LHCN-M2 (cell line): Measurements from ENCODE around the gene RAP1GAP. TPM values are rescaled to one million over a fixed set of nuclear protein-coding genes. Genes with fewer than 3 reads are reported as not detected.
"Not testable (repeated sequence)": the region's sequence is repeated elsewhere in the genome, so short reads cannot be mapped to it uniquely, and the experiment has no call there.

Source experiments
- DNase-seq: peaks from one replicate; pipeline ENCODE4 v3.0.0-alpha.2; 2012; ENCODE audit warnings: low read depth
- total RNA-seq: library from RNA; depleted of rRNA; stranded (reverse); fragments of >200 nt; gene quantifications from 2 replicates; pipeline ENCODE4 v1.2.3, GENCODE V29; 2014

RAP1GAP gene
- total RNA-seq, 1 experiment from 2014 or later, result 0.06 TPM

DNA sequence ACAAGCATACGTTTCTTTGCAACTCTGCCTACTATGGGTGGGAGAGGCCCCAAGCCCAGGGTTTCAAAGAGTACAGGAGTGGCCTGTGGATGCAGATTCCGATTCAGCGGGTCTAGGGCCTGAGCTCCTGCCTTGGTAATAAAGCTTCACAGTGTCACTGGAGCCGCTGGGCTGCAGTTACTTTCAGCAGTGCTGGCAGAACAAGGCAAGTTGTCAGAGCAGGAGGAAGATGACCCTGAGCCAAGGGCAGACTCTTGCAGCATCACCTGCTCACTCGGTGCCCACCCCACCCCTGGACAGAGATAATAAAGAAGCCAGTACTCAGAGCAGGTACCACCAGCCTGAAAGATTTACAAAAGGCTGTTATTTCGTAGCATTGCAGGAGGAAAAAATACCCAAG lies 8.0 kb upstream of the RAP1GAP start:
- DNase-seq, result no peak

DNA sequence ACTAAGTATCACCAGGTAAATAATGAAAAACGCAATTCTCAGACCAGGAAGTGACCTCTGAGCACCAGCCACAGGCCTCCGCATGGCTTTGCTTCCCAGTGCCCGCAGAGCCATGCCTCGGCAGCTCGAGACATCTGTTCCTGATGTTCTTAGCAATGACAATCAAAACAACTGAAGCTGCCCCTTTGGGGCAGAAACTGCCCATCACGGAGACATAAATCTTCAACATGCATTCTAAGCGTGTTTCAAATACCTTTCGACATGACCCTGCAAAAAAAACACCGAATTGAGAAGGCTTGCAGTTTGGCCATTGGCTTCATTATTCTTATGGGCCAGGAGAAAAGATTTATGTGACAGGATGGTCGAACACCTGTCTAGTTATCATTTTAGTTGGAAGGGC lies 5.8 kb upstream of the RAP1GAP start:
- DNase-seq, result peak; percentile 25

DNA sequence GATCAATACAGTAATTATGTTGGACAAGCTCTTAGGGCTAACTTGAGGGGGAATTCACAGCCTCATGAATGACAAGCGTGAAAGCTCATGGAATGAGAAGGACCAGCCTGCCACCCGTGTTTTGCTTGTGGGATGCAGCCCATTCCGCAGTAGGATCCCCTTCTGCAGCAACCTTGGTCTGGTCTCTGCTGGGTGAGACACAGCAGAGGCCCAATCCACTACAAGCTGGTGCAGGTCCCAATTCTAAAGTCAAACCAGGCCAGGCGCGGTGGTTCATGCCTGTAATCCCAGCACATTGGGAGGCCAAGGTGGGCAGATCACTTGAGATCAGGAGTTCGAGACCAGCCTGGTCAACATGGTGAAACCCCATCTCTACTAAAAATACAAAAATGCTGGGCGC lies 4.7 kb upstream of the RAP1GAP start:
- DNase-seq, result not testable (repeated sequence)

DNA sequence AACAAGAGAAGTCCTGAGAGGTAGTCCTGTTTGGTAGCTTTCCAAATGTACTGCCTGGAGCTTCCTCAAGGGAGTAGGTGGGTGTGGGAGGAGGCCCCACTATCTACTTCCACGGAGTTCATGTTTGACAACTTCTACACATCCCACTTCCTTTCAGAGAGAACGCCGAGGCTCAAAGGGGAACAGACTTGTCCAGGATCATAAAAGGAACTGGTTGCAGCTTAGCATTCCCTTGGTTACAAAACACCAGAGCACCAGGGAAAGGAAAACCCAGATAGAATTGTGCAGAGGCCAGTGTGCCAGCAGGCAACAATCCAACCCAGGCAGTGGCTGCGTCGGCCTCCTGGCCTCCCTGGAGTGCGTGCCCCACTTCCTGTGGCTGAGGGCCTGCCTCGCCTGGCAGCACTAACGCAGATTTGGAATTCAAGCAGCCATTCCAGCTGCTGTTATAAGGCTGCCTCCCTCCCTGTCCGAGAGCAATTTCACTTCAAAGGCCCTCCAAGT lies 4.2 kb upstream of the RAP1GAP start:
- peak; percentile 28 for DNase-seq

DNA sequence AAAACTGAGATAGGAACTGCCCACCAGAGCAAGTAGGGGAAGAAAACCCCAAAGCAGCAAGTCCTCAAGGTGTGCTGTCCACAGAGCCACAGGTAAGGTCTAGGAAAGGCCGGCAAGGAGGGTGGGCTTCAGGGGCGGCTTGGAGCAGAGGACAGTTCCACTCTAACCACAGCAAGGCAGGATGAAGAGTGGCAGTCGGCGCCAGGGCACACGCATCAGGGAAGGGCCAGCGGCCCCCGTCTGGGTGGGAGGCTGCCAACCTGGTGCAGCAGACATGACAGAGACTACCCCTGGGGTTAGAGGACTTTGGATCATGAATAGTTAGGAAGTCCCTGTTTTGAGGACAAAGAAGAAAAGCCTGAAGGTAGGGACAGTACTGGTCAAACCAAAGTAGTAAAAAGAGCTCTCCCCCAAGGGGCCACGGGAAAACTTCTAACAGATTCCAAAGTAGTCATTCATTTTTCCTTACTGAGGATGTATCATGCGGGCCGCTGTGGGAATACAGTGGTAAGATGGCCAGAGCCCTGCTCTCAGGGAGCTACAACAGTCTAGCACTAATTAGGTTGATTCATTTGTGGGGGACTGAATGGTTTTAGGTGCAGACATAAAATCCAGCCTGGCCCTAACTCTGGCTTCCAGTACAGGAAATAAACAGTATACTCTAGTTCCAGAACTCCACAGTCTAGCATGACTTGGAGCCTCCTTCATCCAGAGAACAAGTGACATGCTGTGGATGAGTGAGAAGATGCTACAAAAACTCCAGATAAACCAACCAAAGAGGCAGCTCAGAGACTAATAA lies 3.5 kb upstream of the RAP1GAP start:
- DNase-seq, result peak; percentile 26

DNA sequence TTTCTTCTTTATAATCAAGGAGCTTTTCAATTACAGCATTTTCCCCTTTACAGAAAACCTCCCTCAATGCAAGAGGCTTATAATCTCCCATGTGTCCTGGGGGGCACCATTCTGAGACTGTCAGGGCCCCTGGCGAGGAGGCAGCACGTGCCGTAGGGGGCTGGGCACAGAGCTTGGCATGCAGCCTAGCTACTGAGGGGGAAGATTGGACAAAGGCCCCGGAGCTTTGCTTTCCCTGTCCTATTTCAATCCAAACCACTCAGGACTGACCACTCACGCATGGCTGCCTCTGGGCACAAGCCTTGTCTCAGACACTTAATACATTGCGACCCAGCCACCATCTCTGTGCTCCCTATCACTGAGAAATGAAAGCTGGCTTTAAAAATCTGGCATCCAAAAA lies 2.8 kb upstream of the RAP1GAP start:
- DNase-seq, result no peak

DNA sequence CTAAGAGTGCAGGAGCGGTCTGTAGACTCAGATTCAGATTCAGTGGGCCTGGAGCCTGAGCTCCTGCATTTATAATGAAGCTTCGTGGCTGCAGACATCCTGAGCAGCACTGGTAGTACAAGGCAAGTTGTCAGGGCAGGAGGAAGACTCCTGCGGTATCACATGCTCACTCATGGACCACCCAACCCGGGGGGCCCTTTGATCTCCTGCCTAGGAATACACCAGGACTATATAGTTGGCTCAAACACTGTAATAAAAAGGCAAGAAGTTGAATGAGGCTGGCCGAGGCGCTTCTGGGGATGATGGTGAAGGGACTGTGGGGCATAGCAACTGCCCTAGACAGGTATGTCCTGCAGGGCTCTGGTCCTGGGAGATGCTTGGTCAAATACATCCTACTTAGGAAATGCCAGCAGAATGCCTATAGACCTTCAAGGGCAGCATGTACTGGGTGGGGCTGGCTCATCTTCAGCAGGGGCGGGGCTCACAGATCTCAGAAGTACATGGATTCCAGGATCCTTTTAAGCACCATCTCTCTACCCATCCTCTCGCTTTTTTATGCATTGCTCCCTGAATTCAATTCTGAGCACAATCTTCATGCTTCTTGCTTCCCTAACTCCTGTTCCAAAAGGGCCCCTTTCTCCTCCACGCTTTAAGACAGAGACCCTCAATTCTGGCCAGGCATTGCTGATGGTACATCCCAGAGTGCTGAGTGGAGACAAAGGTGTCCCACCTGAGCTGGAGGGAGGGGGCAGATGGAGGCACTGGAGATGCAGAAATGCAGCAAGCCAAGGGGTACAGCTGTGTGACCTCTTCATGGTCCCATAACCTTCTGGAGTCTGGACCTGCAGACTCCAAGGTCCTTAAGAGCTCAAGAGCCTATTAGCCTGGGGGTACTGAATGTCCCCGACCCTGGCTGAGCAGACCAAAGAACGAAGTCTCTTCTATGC lies 2.1 kb upstream of the RAP1GAP start:
- DNase-seq, result no peak

DNA sequence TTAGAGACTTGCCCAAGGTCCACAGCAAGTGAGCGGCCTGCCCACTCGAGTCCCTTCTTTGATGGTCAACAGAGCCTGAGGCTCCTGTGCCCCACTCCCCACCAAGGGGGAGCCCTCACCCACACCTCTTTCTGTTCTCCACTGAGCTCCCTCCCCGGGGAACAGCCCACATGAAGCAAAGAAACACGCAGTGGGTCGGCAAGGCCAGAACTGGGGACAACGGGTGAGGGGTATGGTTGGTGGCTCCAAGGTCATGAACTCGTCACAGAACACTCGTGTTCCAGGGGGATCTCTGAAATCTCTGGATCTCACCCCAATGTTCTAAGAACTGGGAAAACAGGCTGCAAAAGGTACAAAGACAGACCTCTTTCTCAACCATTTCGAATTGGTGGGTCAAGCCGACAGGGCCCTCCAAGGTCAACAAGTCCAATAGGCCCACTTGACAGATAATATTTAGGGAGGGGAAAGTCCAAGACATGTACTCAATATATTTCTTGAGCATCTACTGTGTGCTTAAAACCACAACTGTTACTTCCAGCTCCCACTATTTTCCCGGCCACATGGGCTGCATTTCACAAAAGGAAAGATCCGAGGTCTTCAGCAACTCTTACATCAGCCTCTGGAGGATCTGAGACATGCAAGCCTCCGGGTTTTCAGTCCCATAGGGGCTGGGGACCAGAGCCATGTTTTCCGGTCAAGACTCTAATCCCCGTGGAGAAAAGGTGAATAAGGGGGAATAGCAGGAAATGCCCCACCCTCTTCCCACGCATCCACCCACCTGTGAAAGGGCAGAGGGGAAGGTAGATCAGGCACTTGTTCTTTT lies 1.1 kb upstream of the RAP1GAP start:
- DNase-seq, result no peak

DNA sequence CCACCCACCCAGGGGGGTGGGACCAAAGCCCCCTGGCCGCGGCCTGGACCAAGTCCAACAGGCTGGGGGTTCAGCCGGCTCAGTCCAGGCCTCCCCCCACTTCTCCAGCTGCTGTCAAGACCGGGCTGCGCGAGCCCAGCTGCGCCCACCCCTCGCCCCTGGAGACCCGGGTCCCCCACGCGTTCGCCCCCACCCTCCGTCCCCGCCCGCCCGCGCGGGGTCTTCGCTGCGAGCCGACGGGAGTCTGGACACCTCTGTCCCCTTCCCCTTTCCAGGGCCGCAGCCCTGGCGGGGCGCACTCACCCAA lies 253 bp downstream of the RAP1GAP start:
- no peak for DNase-seq

DNA sequence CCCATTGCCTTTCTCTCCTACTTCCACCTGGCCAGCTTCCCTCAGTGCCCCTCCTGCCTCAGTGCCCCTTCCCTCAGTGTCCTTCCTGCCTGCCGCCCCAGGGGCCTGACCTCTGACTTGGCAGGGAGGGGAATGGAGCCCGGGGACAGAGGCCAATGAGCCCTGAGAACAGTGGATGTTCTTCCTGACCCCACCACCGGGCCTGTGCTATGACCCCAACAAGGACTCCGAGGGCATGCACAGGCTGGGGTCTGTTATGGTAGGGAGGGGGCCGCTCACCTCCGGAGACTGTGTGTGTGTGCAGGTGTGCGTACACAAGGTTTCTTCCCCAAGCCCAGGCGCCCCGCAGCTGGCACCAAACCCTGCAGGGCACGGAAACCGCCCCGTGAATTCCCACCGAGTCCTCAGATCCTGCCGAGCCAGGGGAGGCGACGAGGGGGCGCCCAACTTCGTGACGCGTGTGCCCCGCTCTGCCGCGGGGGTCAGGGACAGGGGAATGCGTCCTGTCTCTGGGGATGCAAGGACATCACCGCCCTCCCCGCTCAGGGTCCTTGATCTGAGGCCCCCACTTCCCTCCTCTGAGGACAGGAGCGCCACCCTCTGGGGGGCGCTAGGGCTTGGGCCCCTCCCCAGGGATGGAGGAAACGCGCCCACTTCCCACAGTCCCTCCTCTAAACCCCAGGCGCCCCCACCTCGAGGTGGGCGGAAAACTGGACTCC lies 766 bp downstream of the RAP1GAP start:
- no peak for DNase-seq

DNA sequence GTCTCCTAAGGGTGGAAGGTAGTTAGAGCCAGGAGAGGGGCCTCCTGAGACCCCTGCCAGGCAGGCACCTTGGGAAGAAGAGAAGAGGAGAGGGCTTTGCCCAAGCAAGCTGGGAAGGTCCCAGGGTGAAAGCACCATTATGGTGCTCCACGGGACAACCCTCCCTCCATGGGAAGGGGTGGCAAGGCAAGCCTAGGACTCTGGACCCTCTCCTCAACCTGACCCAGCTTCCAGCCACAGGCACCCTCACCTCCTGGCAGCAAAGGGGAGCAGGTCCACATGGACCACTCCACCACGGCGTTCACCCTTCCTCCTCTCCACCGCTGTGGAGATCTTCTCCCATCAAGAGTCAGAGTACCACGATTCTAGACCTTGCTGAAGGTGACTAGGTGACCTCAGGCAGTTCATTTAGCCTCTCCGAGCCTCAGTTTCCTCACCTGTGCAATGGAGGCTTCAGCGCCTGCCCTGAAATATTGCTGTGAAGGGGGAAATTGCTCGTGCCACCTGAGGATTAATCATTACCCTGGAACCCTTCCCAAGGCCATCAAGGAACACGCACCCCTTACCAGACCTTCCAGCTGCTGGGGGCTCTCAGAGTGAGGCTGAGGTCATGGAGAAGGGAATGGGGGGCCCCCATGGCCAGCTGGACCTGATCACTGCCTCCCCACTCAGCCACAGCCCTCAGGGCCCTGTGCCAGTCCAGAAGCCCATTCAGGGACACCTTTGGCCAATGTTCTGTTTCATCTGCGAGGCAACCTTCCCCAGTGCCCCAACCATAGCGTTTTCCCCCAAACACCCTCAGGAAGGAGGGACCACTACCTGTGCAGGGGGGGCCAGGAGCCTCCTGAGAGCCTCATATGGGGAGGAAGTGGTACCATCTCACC lies 1.6 kb downstream of the RAP1GAP start:
- DNase-seq, result no peak

DNA sequence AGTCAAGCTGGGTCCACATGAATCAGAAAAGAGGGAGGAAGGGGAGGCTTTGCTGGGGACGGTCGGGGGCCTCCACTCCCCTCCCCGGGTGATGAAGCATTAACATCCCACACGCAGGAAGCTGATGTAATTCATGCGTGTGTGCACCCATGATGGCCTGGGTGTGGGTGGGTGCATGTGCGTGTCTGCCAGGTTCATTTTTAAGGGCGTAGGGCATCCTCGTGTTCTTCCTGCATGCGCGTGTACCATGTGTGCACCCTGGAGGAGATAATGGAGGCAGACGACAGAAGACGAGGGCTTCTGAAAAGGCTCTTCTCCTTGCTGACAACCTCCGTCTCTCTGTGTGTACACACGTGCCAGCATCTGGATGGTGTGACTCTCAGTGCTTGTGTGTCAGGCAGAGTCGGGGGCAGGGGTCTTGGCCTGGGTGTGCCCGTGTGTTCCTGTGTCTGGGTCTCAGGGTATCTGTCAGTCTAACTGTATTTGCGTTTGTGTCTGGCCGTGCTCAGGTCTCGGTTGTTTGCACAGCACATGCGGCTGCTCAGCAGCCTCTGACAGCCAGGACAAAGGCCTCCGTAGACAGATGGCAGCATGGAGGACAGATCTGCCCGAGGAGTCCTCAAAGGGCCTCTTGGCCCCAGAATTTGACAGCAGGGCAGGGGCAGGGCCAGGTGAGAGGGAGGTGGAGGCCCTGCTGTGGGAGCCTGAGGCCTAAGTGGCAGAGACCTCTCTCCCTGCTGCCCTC lies 2.4 kb downstream of the RAP1GAP start:
- no peak for DNase-seq

DNA sequence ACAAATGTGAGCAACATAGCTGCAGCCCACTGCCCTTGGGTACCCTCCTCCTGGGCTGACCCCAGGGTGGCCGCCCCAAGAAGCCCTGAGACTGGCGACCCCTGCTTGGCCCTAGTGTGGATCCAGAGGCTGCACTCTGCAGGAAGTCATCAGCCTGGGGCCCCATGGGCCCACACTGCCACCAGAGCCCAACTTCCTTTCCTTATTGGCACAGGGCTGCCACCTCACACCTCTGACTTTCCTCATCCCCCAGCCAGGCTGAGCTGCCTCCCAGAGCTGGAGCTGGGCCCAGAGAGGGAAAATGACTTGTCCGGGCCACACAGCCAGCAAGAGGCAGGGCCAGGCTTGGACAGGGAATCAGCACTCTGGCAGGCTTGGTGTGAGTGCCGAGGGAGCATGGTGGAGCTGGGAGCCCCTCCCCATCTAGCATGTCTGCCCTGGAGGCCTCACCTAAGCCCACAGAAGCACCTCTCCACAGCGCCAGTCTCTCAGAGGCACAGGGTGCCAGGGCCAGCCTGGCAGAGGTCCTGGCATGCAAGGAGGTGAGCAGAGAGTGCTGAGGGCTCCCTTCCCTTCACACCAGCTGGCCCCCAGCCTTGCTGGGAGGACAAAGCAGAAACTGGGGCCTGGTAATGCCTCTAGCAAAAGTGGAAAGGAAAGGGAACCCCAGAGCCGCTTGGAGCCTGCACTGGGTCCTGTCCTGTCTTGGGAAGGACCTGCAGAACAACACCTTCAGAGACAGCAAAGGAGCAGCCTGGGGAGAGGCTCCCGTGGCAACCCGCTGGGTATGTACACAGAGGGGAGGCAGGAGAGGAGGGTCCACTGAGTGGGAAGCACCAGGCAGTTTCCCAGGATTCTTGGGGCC lies 3.2 kb downstream of the RAP1GAP start:
- no peak for DNase-seq

DNA sequence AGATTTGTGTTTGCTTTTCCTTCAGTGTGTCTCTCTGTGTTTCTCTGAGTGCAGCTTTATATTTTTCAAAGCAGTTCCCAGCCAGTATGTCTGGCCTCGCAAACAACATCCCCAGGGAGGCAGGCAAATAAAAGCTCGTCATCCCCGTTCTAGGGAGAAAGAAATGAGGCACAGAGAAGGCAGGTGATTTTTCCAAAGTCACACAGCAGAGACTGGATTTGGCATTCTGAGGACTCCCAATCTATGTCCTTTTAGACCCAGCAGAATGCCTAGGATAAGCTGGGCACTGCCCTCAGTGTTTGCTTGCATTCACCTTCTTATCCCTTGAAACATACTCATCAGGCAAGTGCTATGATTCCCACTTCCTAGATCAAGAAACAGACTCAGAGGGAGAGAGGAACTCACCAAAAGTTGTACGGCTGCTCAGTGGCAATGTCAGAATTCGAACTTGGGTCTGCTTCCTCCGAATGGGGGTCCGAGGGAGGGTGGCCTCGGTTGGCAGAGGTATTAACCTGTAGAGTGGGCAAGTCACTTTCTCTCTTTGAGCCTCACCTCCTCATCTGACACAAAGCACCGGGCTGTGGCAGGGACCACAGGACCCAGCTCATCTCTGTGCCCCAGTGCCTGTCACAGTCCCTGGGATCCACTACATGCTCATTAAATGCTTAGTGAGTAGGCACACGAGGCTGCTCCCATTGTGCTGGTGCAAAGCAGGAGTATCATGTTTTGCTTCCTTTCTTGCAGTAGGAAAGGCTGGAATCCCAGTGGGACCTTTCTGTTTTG lies 4.2 kb downstream of the RAP1GAP start:
- DNase-seq, result no peak

DNA sequence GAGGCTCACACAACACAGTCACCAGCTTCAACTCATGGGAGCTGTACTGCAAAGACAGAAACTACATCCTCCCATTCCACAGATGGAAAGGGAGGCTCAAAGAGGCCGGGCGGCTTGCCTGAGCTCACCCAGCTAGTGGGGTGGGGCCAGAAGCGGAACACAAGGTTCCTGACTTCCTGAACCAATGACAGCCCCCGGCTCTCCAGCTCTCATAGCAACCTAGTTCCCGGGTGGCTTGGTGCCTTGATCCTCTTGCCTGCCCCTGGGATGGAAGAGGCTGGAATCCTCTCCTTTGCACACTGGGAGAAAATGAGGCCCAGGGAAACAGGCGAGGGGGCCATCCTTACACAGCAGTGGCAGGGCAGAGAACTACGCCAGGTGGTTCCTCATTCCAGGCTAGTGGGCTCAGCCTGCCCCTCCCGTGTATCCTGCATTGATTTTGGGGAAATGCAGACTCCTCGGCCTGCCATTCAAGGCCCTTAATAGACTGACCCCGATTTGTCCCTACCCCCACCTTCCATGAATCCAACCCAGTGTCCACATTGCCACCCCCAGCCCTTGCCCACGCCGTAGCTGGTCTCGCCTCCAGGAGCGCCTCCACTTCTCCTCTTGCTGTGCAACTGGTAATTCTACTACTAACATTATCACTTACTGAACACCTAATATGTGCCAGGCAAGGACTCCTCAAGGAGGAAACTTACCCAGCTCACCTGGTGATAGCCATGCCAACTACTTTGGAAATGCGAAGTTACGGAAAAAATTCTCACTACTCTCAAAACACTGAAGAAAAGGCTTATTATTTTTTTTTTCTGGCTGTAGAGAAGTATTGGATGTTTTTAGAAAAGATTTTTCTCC lies 5.0 kb downstream of the RAP1GAP start:
- DNase-seq, result no peak

DNA sequence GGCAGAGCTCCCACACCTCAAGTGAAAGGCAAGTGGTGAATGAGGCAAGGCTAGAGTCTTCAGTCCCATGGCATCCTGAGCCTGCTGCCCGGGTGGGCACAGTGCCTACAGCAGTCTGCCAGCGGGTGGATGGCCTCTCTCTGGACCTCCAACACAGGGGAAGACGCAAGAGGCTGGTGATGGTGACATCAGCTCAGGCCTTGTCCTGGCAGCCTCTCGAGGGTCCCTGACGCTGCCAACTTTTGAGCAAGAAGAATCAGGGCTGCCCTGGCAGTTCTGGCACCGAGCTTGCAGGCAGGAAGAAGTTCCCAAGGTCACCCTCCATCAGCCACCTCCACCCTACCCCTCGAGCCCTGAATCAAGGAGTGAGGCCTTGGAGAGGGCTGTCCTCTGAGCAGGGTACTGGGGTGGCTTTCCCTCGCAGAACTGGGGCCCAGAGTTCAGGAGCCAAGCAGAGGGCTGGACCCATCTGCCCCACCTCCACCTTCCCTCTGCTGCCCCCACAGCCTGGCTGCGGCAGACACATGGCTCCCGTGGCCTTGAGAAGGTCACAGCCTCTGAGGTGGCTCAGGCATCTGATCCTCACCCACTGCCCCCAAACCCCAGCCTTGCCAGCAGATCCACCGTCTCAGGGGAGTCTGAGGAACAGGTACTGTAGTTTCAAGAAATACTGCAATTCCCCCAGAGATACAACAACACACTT lies 5.8 kb downstream of the RAP1GAP start:
- DNase-seq, result no peak
